Body of pancreas (tissue), 4 donors: Measurements from ENCODE around the gene NOG. TPM values are rescaled to one million over a fixed set of nuclear protein-coding genes. Genes with fewer than 3 reads are reported as not detected.

Experiments used
- ATAC-seq: fragments of 150-250 bp; one replicate; pipeline ENCODE4 v1.9.1; 2016
- DNase-seq, 4 donors: peaks; one replicate each; pipeline ENCODE4 v3.0.0-alpha.2; 2019
- H3K27ac ChIP-seq, 4 donors: fragments of 200-600 bp; sonication (generic); 1 replicate in 3 of 4; 2 replicates in 1 of 4; pipeline versions ENCODE4 v1.5.1 to v1.6.1; 2016 to 2019; ENCODE audit warnings: mild to moderate bottlenecking in 1 of 4, mixed read lengths in 1 of 4, moderate library complexity in 1 of 4
- H3K27me3 ChIP-seq, 2 donors: fragments of 200-600 bp; sonication (generic); one replicate each; pipeline ENCODE4 v1.6.0; 2016; ENCODE audit warnings: mild to moderate bottlenecking in 1 of 2
- H3K36me3 ChIP-seq, 2 donors: fragments of 200-600 bp; sonication (generic); replicated peaks in 1 of 2; 2 replicates each; pipeline ENCODE4 v1.5.1; 2016; ENCODE audit warnings: low read depth in 2 of 2; ENCODE audit not compliant: insufficient read depth in 1 of 2
- H3K4me1 ChIP-seq: fragments of 200-600 bp; sonication (generic); one replicate; pipeline ENCODE4 v1.6.0; 2016
- H3K4me3 ChIP-seq, 2 donors: fragments of 200-600 bp; sonication (generic); 1 replicate in 1 of 2; 2 replicates in 1 of 2; pipeline ENCODE4 v1.5.1; 2016 to 2019
- H3K9me3 ChIP-seq, 3 donors: fragments of 200-600 bp; sonication (generic); 1 replicate in 2 of 3; 2 replicates in 1 of 3; pipeline ENCODE4 v1.5.1; 2016
- CTCF ChIP-seq, 7 experiments: fragments of 450-650 bp in 4 of 7; fragments of 200-600 bp in 3 of 7; sonication (generic) in 3 of 7; IDR thresholded peaks; one replicate each; pipeline ENCODE4 v1.5.1; 2016 to 2019; ENCODE audit warnings: antibody characterized with exemption in 7 of 7
- POLR2A ChIP-seq, 3 donors: fragments of 450-650 bp; IDR thresholded peaks; one replicate each; pipeline ENCODE4 v1.6.1; 2016; ENCODE audit warnings: antibody characterized with exemption in 3 of 3, mild to moderate bottlenecking in 2 of 3
- WGBS, 2 donors: methylation state at CpG; one replicate each; pipeline ENCODE4 v1.1.5; 2017; 5-methylcytosine and 5-hydroxymethylcytosine counted together
- intact Hi-C: fragments of 100-400 bp; cut with DNase I; formaldehyde crosslinking; loops from one replicate; pipeline ENCODE4 v1.15.1; 2023
- total RNA-seq, 2 donors: library from RNA; depleted of rRNA; stranded (reverse); fragments of >200 nt; gene quantifications; one replicate each; pipeline ENCODE4 v1.1.0, GENCODE V29; 2016

Gene NOG
- total RNA-seq, 2 donors from 2014 or later, result 3.0 TPM; not detected in 1

- 79 to 90% methylated on average over 4 of the region's 4 CpGs for WGBS, 2 donors
- Histone ChIP-seq H3K36me3 (no peaks in the 10 kb centered on the region), H3K4me1 (peaks cover 27% of the 10 kb centered on the region), H3K27ac (no peak overlapping the region), H3K27me3 (peaks cover 0 to 33% of the 10 kb centered on the region in 2 donors), H3K9me3 (no peaks in the 10 kb centered on the region), H3K4me3 (no peak overlapping the region)
- ATAC-seq, result no peak
- TF ChIP-seq POLR2A (IDR thresholded peaks at IDR 0.05) (no peak), CTCF (IDR thresholded peaks at IDR 0.05) (no peak)
- no peak for DNase-seq
- intact Hi-C loops, result no loop called here
These were observed 5.6 kb downstream of the NOG start for GRCh38 chr17:56599088-56599487.

- DNase-seq (no peak), ATAC-seq (no peak)
- TF ChIP-seq POLR2A (IDR thresholded peaks at IDR 0.05) (no peak), CTCF (IDR thresholded peaks at IDR 0.05) (no peak)
- intact Hi-C loops, result no loop called here
- no peak overlapping the region for H3K4me3 ChIP-seq
- no peak overlapping the region for H3K27ac ChIP-seq
- H3K9me3 ChIP-seq, result no peaks in the 10 kb centered on the region
- H3K27me3 ChIP-seq, result peaks cover 0 to 33% of the 10 kb centered on the region in 2 donors
- H3K36me3 ChIP-seq, result no peaks in the 10 kb centered on the region
- H3K4me1 ChIP-seq, result peaks cover 22% of the 10 kb centered on the region
- 81 to 95% methylated on average over 1 of the region's 1 CpG for WGBS, 2 donors
These were observed 6.1 kb downstream of the NOG start for GRCh38 chr17:56599566-56599965.

GRCh38 chr17:56600256-56600655 is 6.8 kb downstream of the NOG start:
- Histone ChIP-seq H3K36me3 (no peaks in the 10 kb centered on the region), H3K4me3 (no peak overlapping the region), H3K9me3 (no peaks in the 10 kb centered on the region), H3K27ac (no peak overlapping the region), H3K4me1 (peaks cover 20% of the 10 kb centered on the region), H3K27me3 (peaks cover 0 to 33% of the 10 kb centered on the region in 2 donors)
- intact Hi-C loops, result no loop called here
- no peak for ATAC-seq
- no peak for DNase-seq
- TF ChIP-seq POLR2A (IDR thresholded peaks at IDR 0.05), result no peak
- no peak for TF ChIP-seq CTCF (IDR thresholded peaks at IDR 0.05)
- WGBS, 2 donors, result 75 to 80% methylated on average over 1 of the region's 1 CpG

- no peaks in the 10 kb centered on the region for H3K36me3 ChIP-seq
- peaks cover 13% of the 10 kb centered on the region for H3K4me1 ChIP-seq
- H3K4me3 ChIP-seq, result no peak overlapping the region
- no peak overlapping the region for H3K27ac ChIP-seq
- no peak for TF ChIP-seq CTCF (IDR thresholded peaks at IDR 0.05)
- no peak for TF ChIP-seq POLR2A (IDR thresholded peaks at IDR 0.05)
- no peak for ATAC-seq
- H3K9me3 ChIP-seq, result no peaks in the 10 kb centered on the region
- intact Hi-C loops, result no loop called here
- H3K27me3 ChIP-seq, result peaks cover 0 to 26% of the 10 kb centered on the region in 2 donors
- no peak for DNase-seq
- 49 to 54% methylated on average over 1 of the region's 1 CpG for WGBS, 2 donors
These were observed 8.1 kb downstream of the NOG start for GRCh38 chr17:56601591-56601990.

- whole genome bisulfite sequencing, 2 donors, result 77 to 84% methylated on average over 8 of the region's 8 CpGs
- Histone ChIP-seq H3K36me3 (no peaks in the 10 kb centered on the region), H3K27me3 (peaks cover 0 to 25% of the 10 kb centered on the region in 2 donors), H3K9me3 (no peaks in the 10 kb centered on the region), H3K4me3 (no peak overlapping the region), H3K4me1 (peaks cover 4% of the 10 kb centered on the region), H3K27ac (no peak overlapping the region)
- intact Hi-C loops, result no loop called here
- no peak for TF ChIP-seq CTCF (IDR thresholded peaks at IDR 0.05)
- no peak for TF ChIP-seq POLR2A (IDR thresholded peaks at IDR 0.05)
- no peak for DNase-seq
- no peak for ATAC-seq
These were observed 9.0 kb downstream of the NOG start for GRCh38 chr17:56602292-56603130.
